ELF-1 (cell line): ENCODE measurements around the gene BRCC3.
A peak's percentile ranks its signal among the peaks of the same experiment; 100 is the strongest.

ENCODE experiments used
- DNase-seq: peaks from one replicate; pipeline ENCODE4 v3.0.0-alpha.2; 2016; ENCODE audit warnings: low read depth, low spot score

Gene BRCC3

DNA sequence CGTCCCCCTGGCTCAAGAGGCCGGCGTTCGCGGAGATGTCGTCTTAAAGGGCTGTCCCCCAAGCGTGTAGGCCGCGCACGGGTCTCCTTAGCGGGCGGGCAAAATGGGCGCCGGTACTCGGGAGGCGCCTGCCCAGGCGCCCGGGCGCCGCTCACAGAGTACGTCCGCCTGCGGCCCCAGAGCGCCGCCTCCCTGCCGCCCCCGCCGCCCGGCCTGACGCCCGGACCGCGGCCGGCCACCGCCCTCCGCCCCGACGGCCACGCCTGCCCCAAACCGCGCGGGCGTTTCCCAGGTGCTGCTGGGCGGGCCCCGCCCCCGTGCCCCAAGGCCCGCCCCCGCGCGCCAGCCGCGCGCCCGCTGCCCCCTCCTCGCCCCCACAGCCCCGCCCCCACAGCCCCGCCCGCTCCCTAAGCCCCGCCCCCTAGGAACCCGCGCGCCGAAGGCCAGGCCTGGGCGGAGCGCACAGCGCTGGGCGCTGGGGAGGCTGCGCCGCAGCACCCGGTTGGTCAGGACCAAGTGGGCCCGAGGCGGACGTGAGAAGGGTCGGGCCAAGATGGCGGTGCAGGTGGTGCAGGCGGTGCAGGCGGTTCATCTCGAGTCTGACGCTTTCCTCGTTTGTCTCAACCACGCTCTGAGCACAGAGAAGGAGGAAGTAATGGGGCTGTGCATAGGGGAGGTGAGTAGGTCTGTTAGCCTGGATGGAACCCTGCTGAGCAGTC, at the start of gene BRCC3, which contains the start of the genes CMC4 and MTCP1:
TSS of gene BRCC3 (plus strand) at position 534 of the 719 bp plus-strand sequence. CDS start at position 554, 20 bp downstream.
TSS of gene CMC4 (minus strand) at position 162 of the 719 bp plus-strand sequence. CDS start 7,113 bp downstream, outside the sequence.
TSS of gene MTCP1 (minus strand) at position 162 of the 719 bp plus-strand sequence. CDS start 5,126 bp downstream, outside the sequence.
- DNase-seq: peak; percentile 87

DNA sequence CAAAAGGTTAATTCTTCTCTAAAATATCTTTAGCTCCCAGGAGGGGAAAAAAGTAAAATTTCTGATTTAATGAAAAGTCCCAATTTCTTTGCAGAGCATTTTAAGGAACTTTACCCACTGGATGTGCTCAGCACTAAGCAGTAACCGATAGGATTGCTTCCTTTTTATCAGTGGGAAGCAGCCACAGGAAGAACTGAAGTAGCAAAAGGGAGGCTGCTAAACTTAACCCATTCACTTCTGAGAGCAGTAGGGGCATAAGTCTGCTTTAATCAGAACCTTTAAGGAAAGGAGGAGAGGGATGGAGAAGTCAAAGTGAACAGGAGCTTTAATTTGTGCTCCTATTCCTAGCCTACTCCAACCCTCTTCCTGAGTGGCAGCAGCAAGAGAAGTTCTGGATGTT, 48.7 kb upstream of the BRCC3 start, which contains the start of gene F8:
TSS of gene F8 (minus strand) at position 139 of the 400 bp plus-strand sequence. CDS start 171 bp downstream, outside the sequence.
- no peak for DNase-seq

DNA sequence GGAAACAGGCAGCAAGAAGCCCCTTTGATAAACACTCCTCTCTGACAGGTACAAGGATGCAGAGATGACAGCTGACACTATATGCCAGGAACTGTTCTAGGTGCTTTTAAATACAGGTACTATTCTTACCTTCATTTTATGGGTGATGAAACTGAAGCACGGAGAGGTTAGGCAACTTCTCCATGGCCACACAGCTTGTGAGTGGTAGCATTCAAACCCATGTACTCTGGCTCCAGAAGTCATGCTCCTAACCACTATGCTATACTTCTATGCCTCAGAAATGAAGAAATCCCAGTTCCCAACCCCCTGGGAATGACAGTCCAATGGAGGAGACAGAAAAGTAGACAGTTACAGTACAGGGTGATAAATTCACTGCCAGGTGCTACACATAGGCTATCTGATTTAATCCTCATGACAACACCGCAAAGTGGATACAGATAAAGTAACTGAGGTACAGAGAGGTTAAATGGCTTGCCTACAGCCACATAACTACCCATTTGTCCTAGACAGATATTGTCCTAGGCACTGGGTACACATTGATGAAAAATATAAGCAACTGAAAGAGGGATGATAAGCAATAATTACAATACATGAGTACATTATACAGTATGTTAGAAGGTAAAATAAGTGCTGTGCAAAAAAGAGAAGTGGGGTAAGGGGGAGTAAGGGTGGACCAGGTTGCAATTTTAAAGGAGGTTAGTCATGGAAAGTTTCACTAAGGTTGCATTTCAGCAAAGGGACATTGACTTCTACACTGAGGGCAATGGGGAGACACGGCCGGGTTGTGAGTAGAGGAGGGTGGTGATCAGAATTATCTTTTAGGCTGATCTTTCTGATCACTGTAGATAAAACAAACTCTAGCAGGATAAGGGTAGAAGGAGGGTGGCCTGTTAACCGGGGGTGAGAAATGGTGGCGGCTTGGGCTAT, 47.1 kb upstream of the BRCC3 start:
- DNase-seq: no peak

DNA sequence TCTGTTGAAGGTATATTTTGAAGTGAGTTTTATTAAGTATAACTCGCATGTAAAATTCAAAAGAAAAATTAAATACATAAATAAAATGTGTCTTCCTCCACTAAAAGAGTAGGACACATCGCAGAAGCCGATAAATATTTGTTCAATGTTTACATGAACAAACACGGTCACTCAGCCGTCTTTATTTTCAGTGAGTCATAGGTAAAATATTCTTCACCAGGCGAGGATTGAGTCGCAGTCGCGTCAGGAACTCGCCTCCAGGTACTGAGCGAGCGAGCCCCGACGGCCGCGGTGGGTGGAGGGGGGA, 44.9 kb upstream of the BRCC3 start:
- DNase-seq: no peak

DNA sequence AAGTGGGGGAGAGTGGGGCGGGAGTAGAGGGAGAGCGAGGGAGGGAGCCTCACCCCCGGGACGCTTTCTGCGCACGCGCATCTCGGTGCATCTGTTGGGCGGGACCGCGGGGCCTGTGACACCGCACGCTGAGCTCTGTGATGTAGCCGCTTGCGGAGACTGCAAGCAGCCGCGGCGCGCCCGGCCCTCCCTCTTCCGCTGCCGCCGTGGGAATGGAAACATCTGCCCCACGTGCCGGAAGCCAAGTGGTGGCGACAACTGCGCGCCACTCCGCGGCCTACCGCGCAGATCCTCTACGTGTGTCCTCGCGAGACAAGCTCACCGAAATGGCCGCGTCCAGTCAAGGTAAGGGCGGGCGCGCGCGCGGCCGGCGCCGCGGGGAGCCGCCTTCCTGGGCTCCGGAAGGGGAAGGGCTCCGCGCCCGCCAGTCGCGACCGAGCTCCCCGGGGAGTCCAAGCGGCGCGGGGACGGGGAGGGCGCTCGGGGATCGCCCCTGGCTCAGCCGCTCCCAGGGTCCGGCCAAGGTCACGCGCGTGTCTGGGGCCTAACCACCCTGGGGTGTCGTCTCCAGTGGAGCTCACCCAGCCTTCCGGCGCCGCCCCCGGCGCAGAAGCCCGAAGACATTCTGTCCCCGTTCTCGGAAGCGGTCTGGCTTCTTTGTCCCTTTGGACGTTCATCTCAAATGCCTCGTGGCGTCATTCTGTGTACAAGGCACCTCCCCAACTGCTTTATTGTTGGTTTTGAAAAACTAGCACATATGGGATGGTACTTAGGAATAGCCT, 44.4 kb upstream of the BRCC3 start, which contains the start of gene FUNDC2:
TSS of gene FUNDC2 (plus strand) at position 118 of the 782 bp plus-strand sequence. CDS start at position 213, 95 bp downstream.
- DNase-seq: peak; percentile 98

DNA sequence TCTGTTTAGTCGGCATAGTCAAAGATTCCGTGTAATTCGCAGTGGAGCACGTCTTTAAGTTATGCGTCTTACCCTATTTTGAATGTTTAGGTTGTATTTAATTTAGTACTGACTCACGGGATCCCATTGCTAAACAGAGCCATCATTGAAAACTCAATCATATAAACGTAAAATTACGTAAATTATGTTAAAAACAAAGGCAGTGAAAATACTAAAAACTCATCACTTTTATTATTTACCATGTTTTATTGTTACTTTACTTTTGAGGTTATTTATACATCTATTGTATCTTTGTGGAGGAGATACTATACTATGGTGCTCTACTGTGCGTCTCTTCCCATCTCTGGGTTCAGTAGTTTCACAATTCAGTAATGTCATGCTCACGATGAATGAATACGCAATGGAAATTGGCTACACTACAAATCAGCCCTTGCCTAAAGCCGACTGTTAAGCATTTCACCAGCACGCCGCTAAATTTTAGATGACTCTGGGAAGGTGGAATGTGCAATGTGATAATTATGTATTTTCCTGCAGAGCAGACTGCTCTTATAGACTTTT, 43.7 kb upstream of the BRCC3 start:
- DNase-seq: peak; percentile 4

DNA sequence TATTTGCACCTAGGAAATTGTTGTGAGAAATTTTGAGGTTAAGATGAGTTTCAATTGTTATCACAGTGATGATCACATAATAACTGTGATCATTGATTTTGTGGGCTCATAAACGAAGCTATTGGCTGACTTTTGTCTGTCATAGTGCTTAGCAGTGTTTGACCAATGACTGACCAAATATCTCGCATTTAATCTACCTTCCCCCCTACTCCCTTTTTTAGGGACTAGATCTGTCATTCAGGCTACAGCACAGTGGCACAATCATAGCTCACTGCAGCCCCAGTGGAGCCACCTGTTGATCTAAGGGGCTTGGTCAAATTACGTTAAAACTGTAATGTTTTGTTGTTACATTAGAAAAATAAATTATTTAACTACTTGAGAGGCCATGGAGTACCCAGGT, 43.2 kb upstream of the BRCC3 start:
- no peak for DNase-seq

DNA sequence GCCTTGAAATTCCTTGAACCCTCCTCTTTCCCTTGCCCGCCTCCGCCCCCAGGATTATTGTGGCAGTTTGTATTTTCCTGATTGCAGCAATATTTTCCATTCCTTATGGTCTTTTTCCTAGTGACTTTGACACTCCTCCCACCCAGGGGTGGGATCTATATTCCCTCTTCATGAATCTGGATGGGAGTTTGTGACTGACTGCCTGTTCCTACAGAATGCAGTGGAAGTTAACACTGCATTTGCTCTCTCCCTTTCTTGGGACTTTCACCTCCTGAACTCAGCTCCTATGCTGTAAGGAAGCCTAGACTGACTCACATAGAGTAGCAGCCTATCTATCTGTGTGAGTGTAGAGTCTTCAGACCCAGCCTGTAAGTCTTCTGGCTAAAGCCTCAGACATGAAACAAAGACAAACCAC, 42.4 kb upstream of the BRCC3 start:
- DNase-seq: no peak

DNA sequence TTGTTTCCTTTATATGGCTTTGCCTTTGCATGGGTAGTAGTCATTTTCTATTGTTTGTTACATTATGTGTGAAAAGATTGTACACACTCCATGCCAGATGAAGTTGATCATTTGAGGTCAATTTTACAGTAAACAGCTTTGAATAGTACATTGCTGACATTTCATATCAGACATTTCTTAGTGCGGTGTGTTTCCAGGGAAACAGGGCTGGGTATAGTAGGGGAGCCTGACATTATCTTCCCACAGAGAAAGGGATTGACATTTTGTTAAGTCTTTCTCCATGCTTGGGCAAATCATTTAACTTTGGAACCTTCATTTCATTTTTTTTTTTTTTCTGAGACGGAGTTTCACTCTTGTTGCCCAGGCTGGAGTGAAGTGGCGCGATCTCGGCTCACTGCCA, 39.7 kb upstream of the BRCC3 start:
- no peak for DNase-seq

DNA sequence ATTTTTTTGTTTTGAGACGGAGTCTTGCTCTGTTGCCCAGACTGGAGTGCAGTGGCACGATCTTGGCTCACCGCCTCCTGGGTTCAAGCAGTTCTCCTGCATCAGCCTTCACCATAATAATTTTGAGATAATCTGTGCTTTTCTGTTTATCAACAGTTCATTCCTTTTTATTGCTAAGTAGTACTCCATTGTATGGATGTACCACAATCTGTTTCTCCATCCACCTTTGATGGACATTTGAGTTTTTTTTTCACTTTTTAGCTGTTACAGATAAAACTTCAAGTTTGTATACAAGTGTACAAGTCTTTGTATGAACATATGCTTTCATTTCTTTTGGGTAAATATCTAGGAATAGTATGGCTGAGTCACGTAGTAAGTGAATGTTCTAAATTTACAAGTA, 35.6 kb upstream of the BRCC3 start:
- DNase-seq: no peak

DNA sequence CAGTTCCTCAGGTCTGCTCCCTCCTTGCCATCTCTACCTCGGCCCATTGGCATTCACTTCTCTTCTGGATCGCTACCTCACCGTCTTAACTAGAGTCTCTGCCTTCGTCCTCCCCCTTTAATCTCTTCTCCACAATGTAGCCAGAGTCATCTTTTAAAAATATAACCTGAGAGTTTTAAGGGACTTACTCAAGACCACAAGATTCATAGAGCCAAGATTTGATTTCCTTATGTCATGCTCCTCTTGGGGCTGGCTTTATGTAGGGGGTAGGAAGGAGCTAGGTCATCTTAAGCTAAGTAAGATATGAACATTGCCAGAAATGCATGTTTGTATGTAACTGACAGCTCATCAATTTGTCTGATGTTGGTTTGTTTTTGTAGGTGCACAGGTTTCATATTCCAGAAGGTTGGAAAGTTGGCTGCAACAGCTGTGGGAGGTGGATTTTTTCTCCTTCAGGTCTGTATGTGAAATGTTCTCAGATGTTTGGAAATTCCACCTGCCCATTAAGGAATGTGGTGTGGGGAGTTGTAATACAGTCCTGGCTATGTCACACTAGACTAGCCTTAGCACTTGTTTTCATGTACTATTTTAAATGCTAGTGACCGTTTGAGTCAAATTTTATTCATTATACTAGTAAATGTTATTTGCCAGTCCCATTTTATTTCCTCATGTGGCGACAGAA, 25.0 kb upstream of the BRCC3 start:
- no peak for DNase-seq

DNA sequence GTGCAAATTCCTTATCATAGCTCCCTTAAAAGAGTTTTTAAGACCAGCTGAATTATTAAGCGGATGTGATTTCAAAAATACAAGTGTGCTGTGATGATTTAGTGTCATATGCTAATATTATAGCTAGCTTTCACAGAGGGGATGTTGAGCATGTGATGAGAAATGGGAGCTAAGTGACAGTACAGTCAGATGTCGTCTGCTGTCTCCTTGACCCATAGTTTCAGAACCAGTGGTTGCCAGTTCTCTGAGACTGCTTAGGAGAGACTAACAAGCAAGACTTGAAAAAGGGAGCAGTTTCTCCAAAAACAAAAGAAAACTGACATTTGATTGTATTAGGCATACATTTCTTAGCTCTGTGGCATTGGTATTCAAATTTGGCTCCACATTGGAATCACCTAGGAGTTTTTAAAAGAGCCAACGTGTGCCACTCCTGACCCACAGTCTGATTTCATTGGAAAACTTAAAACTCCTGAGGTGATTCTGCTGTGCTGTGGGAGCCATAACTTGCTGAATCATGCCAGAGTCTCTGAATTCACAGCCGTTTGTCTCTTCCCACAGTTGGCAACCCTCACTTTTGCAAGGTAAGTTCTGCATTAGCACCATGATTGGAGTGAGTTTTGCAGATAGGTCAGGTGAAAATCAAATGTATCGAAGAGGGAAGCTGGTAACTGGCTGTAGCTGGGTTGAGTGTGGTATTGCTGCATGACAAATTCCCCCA, 24.3 kb upstream of the BRCC3 start:
- no peak for DNase-seq

DNA sequence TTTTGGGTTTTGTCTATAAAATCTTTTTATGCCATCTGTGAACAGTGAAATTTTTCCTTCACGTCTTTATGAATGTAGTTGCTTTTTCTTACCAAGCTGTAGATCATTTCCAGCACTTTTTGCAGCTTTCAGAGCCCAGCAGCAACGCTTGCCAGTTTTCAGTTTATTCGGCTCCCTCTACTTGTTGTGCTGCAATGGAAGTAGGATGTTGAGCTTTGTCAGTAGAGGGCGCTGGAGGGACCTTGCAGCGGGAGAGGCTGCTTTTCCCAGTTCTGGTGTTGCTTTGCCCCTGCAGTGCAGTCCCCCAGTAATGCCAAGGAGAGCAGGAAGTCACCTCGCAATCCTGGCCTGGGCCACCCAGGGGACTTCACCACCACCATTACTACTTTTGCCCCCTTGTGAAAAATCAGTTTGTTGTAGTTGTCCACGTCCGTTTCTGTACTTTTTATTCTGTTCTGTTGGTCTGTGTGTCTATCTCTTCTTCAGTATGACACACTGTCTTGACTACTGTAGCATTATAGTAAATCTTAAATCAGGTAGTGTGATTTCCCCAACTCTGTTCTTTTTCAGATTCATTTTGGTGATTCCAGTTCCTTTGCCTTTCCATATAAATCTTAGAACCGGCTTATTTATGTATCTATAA, 22.2 kb upstream of the BRCC3 start:
- DNase-seq: peak; percentile 81

DNA sequence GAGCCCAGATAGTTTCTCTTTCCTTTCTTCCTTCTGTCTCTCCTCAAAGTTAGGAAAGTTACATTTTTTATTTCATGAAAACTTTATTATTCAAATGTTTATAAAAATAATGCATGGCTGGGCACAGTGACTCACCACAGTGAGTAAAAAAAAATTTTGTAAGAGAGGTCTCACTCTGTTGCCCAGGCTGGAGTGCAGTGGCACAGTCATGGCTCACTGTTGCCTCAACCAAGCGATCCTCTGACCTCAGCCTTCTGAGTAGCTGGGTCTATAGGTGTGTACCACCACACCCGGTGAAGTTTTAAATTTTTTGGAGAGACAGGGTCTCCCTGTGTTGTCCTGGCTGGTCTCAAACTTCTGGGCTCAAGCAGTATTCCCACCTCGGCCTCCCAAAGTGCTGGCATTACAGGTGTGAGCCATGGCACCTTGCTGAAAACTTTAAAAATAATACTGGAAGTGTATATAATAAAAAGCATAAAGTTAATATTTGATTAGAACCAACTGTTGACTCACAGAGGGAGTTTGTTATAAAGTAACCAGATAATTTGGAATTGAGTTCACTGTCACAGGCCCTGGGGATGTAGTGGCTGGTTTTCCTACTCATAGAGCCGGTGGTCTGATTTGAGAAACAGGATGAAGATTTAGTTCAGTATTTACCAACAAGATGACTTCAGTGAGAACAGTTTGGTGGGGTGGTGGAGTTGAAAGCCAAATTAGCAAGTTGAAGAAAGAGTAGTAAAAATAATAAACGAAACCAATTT, 18.4 kb upstream of the BRCC3 start:
- DNase-seq: no peak

DNA sequence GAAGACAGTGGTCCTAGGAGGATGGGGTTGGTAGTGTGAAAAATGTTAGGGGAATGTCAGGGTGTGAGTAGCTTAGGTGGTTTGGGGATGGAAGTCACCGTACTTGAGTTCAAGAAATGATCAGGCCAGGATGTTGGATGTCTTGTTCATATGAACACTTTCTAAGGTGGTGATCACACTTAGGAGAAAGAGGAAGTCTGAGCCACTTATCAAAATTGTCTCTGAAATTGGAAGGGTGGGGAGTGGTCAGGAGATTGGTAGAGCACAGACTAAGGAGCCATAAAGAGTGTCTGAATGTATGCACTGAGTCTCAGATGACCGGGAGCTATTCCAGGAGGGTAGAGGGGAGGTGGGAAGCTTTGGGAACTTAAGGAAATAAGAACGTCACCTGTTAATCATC, 17.7 kb upstream of the BRCC3 start:
- DNase-seq: no peak

DNA sequence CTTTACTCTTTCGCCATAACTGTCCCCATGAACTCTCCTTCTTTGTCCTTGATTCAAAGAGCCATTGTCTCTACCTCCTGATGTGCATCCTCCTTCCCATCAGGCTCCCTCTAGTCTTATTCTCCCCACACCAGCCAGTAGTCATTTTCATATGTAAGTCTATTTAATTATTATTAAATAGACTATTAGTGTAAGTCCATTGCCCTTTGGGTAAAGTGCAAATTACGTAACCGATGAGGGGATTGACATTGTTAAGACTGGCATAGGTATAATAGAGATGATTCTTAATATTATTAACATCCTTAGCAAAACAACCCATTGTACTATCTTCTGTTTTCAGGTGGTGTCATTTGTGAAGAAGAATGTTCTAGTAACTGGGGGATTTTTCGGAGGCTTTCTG, 17.1 kb upstream of the BRCC3 start:
- DNase-seq: no peak

DNA sequence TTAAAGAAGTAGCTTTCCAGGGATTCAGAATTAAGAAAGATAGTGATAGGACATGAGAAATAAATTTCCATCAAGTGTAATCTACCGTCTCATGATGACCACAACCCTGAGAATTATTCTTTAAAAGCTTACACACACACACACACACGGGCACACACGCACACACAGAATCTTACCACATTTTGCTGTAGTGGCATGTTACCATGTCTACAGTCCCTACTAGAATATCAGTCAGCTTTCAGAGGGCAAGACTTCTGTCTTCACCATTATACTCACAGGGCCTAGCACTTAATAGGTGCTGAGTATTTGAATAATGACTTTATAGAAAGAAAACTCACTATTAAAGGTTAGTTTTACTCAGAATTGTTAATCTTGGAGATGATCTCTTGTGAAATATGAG, 15.8 kb upstream of the BRCC3 start:
- no peak for DNase-seq

DNA sequence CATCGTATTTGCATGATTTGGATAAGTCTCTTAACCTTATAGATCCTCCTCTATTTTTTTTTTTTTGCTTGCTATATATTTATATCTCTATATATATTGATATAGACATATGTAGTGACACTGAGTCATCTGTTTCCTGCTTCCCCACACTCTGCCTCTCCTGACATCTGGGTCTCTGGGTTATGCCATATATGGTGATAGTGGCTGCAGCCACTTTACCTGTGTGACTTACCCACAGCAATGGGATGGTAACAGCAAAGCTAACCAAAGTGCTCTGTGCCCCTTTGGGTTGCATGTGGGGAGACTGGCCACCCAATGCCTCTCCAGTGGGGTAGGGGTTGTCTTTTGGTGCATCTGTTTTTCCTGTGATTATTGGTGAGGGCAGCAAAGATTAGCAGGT, 14.8 kb upstream of the BRCC3 start:
- no peak for DNase-seq
